B cell (primary cell): ENCODE data around the gene GORAB. TPM values are rescaled to one million over a fixed set of nuclear protein-coding genes. Genes with fewer than 3 reads are reported as not detected.

ENCODE experiments used
- ATAC-seq: fragments of 200-7000 bp; cut with Tn5 transposase; one replicate; pipeline ENCODE4 v1.10.0; 2021; ENCODE audit warnings: low read depth, mild to moderate bottlenecking, moderate number of reproducible peaks, moderate library complexity
- CTCF ChIA-PET: fragments of 350-600 bp; sonication (Branson Sonifier 250); formaldehyde crosslinking; loops from one replicate; lab custom pipeline; 2021; ENCODE audit warnings: antibody characterized with exemption, inconsistent platforms; lab: Charles Lee
- POLR2A ChIA-PET: fragments of 350-600 bp; sonication (Branson Sonifier 250); formaldehyde crosslinking; loops from one replicate; lab custom pipeline; 2021; ENCODE audit warnings: antibody characterized with exemption; lab: Charles Lee
- DNase-seq: peaks from one replicate; pipeline ENCODE4 v3.0.0; 2013
- H2AFZ ChIP-seq: 2 replicates; pipeline ENCODE4 v1.6.1; 2012; ENCODE audit warnings: mild to moderate bottlenecking, low read depth, low read length; ENCODE audit not compliant: insufficient read depth, poor library complexity, severe bottlenecking
- H3K27ac ChIP-seq, 2 donors: 1 replicate in 1 of 2; 2 replicates in 1 of 2; pipeline ENCODE4 v1.5.1; 2012 to 2013; ENCODE audit warnings: low read length in 2 of 2, mild to moderate bottlenecking in 2 of 2, moderate library complexity in 1 of 2
- H3K27me3 ChIP-seq, 4 experiments: fragments of 200-600 bp in 1 of 4; sonication (generic) in 1 of 4; replicated peaks in 1 of 4; 1 replicate in 2 of 4; 2 replicates in 2 of 4; pipeline versions ENCODE4 v1.6.1 to v1.7.0; 2013 to 2016; ENCODE audit warnings: low read length in 3 of 4, mild to moderate bottlenecking in 2 of 4, mixed read lengths in 1 of 4, moderate library complexity in 1 of 4; ENCODE audit not compliant: insufficient read depth in 4 of 4, control insufficient read depth in 3 of 4; ENCODE audit errors: control extremely low read depth in 1 of 4
- H3K36me3 ChIP-seq, 2 experiments: replicated peaks in 1 of 2; 1 replicate in 1 of 2; 2 replicates in 1 of 2; pipeline versions ENCODE4 v1.6.1 to v1.7.1; 2013; ENCODE audit warnings: low read length in 1 of 2; ENCODE audit not compliant: insufficient read depth in 2 of 2, control insufficient read depth in 1 of 2; ENCODE audit errors: control extremely low read depth in 1 of 2, extremely low read depth in 1 of 2
- H3K4me1 ChIP-seq, 2 donors: fragments of 200-600 bp in 1 of 2; sonication (generic) in 1 of 2; 1 replicate in 1 of 2; 2 replicates in 1 of 2; pipeline versions ENCODE4 v1.5.1 to v1.6.1; 2013 to 2017; ENCODE audit warnings: low read length in 2 of 2; ENCODE audit not compliant: control insufficient read depth in 2 of 2, insufficient read depth in 2 of 2
- H3K4me2 ChIP-seq: replicated peaks from 2 replicates; pipeline ENCODE3; 2012; ENCODE audit warnings: mild to moderate bottlenecking, low read depth, low read length; ENCODE audit not compliant: poor library complexity, severe bottlenecking
- H3K4me3 ChIP-seq, 5 experiments: fragments of 200-600 bp in 1 of 5; sonication (generic) in 1 of 5; 1 replicate in 3 of 5; 2 replicates in 2 of 5; pipeline versions ENCODE4 v1.5.1 to v1.7.0; 2011 to 2016; ENCODE audit warnings: low read length in 4 of 5, mild to moderate bottlenecking in 4 of 5, low read depth in 2 of 5, control low read depth in 1 of 5, moderate library complexity in 1 of 5; ENCODE audit not compliant: insufficient read depth in 1 of 5; ENCODE audit errors: control extremely low read depth in 1 of 5, extremely low read depth in 1 of 5
- H3K79me2 ChIP-seq: fragments of 200-600 bp; sonication (generic); one replicate; pipeline ENCODE4 v1.6.0; 2016; ENCODE audit warnings: low read length; ENCODE audit not compliant: control insufficient read depth, insufficient read depth
- H3K9ac ChIP-seq: fragments of 200-600 bp; sonication (generic); 2 replicates; pipeline ENCODE4 v1.6.1; 2017; ENCODE audit warnings: mild to moderate bottlenecking, low read length, moderate library complexity
- H3K9me3 ChIP-seq, 3 donors: one replicate each; pipeline versions ENCODE4 v1.6.1 to v1.7.1; 2013; ENCODE audit warnings: low read length in 2 of 3; ENCODE audit not compliant: control insufficient read depth in 2 of 3, insufficient read depth in 1 of 3; ENCODE audit errors: control extremely low read depth in 1 of 3
- H4K20me1 ChIP-seq: 2 replicates; pipeline ENCODE4 v1.6.0; 2012; ENCODE audit warnings: mild to moderate bottlenecking, low read length; ENCODE audit not compliant: insufficient read depth, control insufficient read depth, poor library complexity, severe bottlenecking
- H3K27ac Mint-ChIP-seq: one replicate; pipeline ENCODE4 v1.8.0; 2021; ENCODE audit warnings: mixed read lengths
- H3K27me3 Mint-ChIP-seq: one replicate; pipeline ENCODE4 v1.8.0; 2021; ENCODE audit warnings: mixed read lengths
- H3K4me1 Mint-ChIP-seq: one replicate; pipeline ENCODE4 v1.8.0; 2021; ENCODE audit warnings: mixed read lengths
- H3K4me3 Mint-ChIP-seq: one replicate; pipeline ENCODE4 v1.8.0; 2021; ENCODE audit warnings: mixed read lengths
- H3K9me3 Mint-ChIP-seq: one replicate; pipeline ENCODE4 v1.8.0; 2022; ENCODE audit warnings: mixed read lengths; ENCODE audit not compliant: insufficient read depth
- CTCF ChIP-seq: fragments of 200-600 bp; IDR thresholded peaks from one replicate; pipeline ENCODE4 v1.8.0; 2022; ENCODE audit warnings: antibody characterized with exemption, mild to moderate bottlenecking
- EZH2 ChIP-seq: IDR thresholded peaks from 2 replicates; pipeline ENCODE4 v1.6.1; 2012; ENCODE audit warnings: borderline replicate concordance, low read depth, mild to moderate bottlenecking, moderate library complexity, low read length; ENCODE audit not compliant: insufficient read depth, poor library complexity, severe bottlenecking
- WGBS: methylation state at CpG from one replicate; pipeline ENCODE4 v1.1.5; 2013; ENCODE audit warnings: missing lambda C conversion rate; ENCODE audit not compliant: insufficient coverage; 5-methylcytosine and 5-hydroxymethylcytosine counted together
- intact Hi-C: fragments of 100-400 bp; cut with micrococcal nuclease; formaldehyde crosslinking; loops from one replicate; pipeline ENCODE4 v1.10.0; 2022
- polyA plus RNA-seq: library from polyadenylated mRNA; depleted of rRNA; stranded (reverse); fragments of >200 nt; gene quantifications from 2 replicates; pipeline ENCODE4 v1.2.3, GENCODE V29; 2012
- total RNA-seq, 2 donors: library from RNA; stranded (reverse); fragments of 120-200 nt in 1 of 2; gene quantifications; 1 replicate in 1 of 2; 2 replicates in 1 of 2; pipeline versions ENCODE4 v1.2.3 to v1.2.4, GENCODE V29; 2013 to 2022

Gene GORAB
- total and polyA plus RNA-seq, 2 donors (not counting 1 experiment from before 2014, with no cell fraction given) = 15.1 to 24.2 TPM

- Histone ChIP-seq H3K27ac (no peak overlapping the region), H2AFZ (no peak overlapping the region), H3K4me1 (peaks cover 12 to 17% of the 10 kb centered on the region in 2 donors), H3K27me3 (no peaks in the 10 kb centered on the region), H3K9me3 (no peaks in the 10 kb centered on the region), H3K79me2 (peaks cover 40% of the 10 kb centered on the region), H3K9ac (peak overlapping the region; percentile 89), H4K20me1 (no peaks in the 10 kb centered on the region), H3K4me3 (peak overlapping the region in 1 of 5 experiments; percentile 95), H3K36me3 (peaks cover 0 to 2% of the 10 kb centered on the region in 2 experiments), H3K4me2 (peak overlapping the region; percentile 77)
- ChIA-PET CTCF (no interaction called here), POLR2A (no interaction called here)
- DNase-seq = peak; percentile 7
- Mint-ChIP-seq H3K9me3 (no peaks in the 10 kb centered on the region), H3K27me3 (no peaks in the 10 kb centered on the region), H3K27ac (no peak overlapping the region), H3K4me1 (peaks cover 13% of the 10 kb centered on the region), H3K4me3 (no peak overlapping the region)
- 80% methylated on average over 1 of the region's 3 CpGs for WGBS
- no peak for ATAC-seq
- TF ChIP-seq CTCF = no peak
- TF ChIP-seq EZH2 = no peak
- intact Hi-C loops = loop anchor here (2.0 to 5.0 kb wide), 6 partner anchors 458 to 1166 kb away; partner anchors contain the start of genes FMO4, KIFAP3, METTL18 and NME7
Observed at GRCh38 chr1:170533298-170533697, 1.3 kb downstream of the GORAB start.

DNA sequence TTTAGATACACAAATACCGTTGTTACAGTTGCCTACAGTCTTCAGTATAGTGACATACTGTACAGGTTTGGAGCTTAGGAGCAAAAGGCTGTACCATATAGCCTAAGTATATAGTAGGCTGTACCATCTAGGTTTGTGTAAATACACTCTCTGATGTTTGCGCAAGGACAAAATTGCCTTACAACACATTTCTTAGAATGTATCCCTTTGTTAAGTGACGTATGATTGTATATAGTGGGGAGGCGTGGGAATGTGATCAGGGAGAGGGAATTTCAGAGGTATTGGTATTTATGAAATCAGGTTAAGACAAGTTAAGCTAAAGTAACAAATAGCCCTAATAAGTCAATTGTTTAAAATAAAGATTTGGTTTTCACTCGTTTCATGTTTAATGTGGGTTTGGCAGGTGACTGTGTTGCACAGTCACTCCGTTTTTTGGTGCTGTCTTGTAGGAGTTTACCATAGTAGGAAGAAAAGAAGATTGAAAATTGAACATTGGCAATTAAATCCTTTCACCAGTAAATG, 2.7 kb downstream of the GORAB start:
- ATAC-seq (no peak), DNase-seq (no peak)
- intact Hi-C loops = loop anchor here (5.0 kb wide), 4 partner anchors 742 to 1047 kb away; partner anchors contain the start of genes FMO4, METTL18, PRRC2C and SLC19A2
- POLR2A ChIA-PET = no interaction called here
- Mint-ChIP-seq H3K4me1 (peaks cover 13% of the 10 kb centered on the region), H3K4me3 (no peak overlapping the region), H3K27ac (no peak overlapping the region), H3K27me3 (no peaks in the 10 kb centered on the region), H3K9me3 (no peaks in the 10 kb centered on the region)
- Histone ChIP-seq H3K79me2 (peaks cover 40% of the 10 kb centered on the region), H3K4me2 (no peak overlapping the region), H3K27ac (no peak overlapping the region), H3K9me3 (no peaks in the 10 kb centered on the region), H4K20me1 (no peaks in the 10 kb centered on the region), H3K4me3 (no peak overlapping the region), H3K27me3 (no peaks in the 10 kb centered on the region), H3K4me1 (peaks cover 12 to 17% of the 10 kb centered on the region in 2 donors), H3K36me3 (peaks cover 5 to 6% of the 10 kb centered on the region in 2 experiments), H2AFZ (no peak overlapping the region), H3K9ac (no peak overlapping the region)
- CTCF ChIA-PET = no interaction called here
- no CpG with 5 or more reads among the region's 6 CpGs for WGBS
- TF ChIP-seq CTCF (no peak), EZH2 (no peak)
